Colonic mucosa (tissue), 4 donors: ENCODE data around the gene ZNF503. TPM values are rescaled to one million over a fixed set of nuclear protein-coding genes. Genes with fewer than 3 reads are reported as not detected.

Experiments used
- DNase-seq: peaks from one replicate; pipeline ENCODE4 v3.0.0-alpha.2; 2020
- H3K27ac ChIP-seq: fragments of 200-600 bp; one replicate; pipeline ENCODE4 v1.8.0; 2021
- H3K27me3 ChIP-seq: fragments of 200-600 bp; one replicate; pipeline ENCODE4 v1.8.0; 2021
- H3K36me3 ChIP-seq: fragments of 200-600 bp; one replicate; pipeline ENCODE4 v1.8.0; 2021
- H3K4me1 ChIP-seq: fragments of 200-600 bp; one replicate; pipeline ENCODE4 v1.8.0; 2021; ENCODE audit warnings: mild to moderate bottlenecking
- H3K4me3 ChIP-seq: fragments of 200-600 bp; one replicate; pipeline ENCODE4 v1.8.0; 2021
- H3K9ac ChIP-seq, 2 donors: one replicate each; pipeline ENCODE4 v1.7.0; 2013; ENCODE audit warnings: control low read depth in 2 of 2, low read depth in 2 of 2, low read length in 2 of 2
- H3K9me3 ChIP-seq: fragments of 200-600 bp; one replicate; pipeline ENCODE4 v1.8.0; 2021
- intact Hi-C: fragments of 100-400 bp; cut with DNase I; formaldehyde crosslinking; loops from one replicate; pipeline ENCODE4 v1.14.1; 2022
- total RNA-seq, 2 donors: library from RNA; stranded (reverse); fragmentation: NEBNext Ultra II Directional in 1 of 2; extraction: Animal tissue kit (Norgen Biotek cat#: 25700) in 1 of 2; gene quantifications; one replicate each; pipeline ENCODE4 v1.2.1, GENCODE V29; 2021
- TF ChIP-seq, protein P1 (sequence below): fragments of 200-600 bp; IDR thresholded peaks from one replicate; pipeline ENCODE4 v1.8.0; 2022; ENCODE audit warnings: antibody characterized with exemption, mild to moderate bottlenecking
- donor health status: healthy.
- donor health status: DM: no; HTN: no; CAD: no.
- donor health status: DM: no; HTN: no; CAD: no.

The ZNF503 gene
- total RNA-seq, 2 donors from 2014 or later = 3.6 to 8.0 TPM

DNA sequence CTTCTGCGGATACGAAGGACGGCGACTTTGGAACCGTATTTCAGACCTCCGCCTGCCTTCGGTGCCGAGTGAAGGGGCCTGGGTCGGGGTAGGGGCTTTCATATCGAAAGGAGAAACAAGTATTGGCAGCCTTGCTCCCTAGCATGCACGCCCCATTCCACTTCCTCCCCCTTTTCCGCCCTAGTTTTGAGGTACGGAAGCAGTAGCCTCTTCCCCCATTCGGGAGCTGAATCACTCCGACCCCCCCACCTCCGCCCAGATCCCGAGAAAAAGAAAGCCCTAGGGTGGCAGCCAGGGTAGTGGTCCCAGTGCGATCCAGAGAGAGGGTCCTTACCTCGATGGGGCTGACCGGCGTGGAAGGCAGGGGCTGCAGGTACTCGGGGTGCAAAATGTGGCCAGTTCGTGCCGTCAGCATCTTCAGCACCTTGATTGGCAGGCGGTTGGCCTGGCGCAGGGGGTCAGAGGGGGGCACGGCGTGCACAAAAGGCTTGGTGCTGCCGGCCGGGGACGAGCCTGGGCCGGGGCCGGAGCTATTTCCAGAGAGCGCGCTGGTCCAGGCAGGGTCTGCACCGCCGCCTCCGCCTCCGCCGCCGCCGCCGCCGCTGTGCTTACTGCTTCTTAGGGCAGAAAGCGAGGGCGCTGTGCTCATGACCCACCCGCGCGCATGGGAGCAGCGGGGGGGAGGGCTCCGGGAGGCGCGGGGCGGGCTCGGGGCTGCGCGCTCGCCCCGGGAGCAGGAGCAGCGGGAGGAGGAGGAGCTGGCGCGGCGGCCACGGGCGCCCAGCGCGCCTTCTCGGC lies 594 bp downstream of the ZNF503 start:
- peaks cover 8% of the 10 kb centered on the region for H3K4me1 ChIP-seq
- peak overlapping the region; percentile 60 for H3K4me3 ChIP-seq
- no peaks in the 10 kb centered on the region for H3K36me3 ChIP-seq
- H3K27ac ChIP-seq = peak overlapping the region; percentile 90
- H3K9me3 ChIP-seq = no peaks in the 10 kb centered on the region
- TF ChIP-seq, protein P1, sequence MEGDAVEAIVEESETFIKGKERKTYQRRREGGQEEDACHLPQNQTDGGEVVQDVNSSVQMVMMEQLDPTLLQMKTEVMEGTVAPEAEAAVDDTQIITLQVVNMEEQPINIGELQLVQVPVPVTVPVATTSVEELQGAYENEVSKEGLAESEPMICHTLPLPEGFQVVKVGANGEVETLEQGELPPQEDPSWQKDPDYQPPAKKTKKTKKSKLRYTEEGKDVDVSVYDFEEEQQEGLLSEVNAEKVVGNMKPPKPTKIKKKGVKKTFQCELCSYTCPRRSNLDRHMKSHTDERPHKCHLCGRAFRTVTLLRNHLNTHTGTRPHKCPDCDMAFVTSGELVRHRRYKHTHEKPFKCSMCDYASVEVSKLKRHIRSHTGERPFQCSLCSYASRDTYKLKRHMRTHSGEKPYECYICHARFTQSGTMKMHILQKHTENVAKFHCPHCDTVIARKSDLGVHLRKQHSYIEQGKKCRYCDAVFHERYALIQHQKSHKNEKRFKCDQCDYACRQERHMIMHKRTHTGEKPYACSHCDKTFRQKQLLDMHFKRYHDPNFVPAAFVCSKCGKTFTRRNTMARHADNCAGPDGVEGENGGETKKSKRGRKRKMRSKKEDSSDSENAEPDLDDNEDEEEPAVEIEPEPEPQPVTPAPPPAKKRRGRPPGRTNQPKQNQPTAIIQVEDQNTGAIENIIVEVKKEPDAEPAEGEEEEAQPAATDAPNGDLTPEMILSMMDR = no peak
- intact Hi-C loops = loop anchor here (5.0 to 10.0 kb wide), 4 partner anchors 246 to 686 kb away; no protein-coding TSS in a partner anchor
- peak overlapping the region; percentile 87 for H3K9ac ChIP-seq
- peak; percentile 61 for DNase-seq
- H3K27me3 ChIP-seq = peaks cover 20% of the 10 kb centered on the region

DNA sequence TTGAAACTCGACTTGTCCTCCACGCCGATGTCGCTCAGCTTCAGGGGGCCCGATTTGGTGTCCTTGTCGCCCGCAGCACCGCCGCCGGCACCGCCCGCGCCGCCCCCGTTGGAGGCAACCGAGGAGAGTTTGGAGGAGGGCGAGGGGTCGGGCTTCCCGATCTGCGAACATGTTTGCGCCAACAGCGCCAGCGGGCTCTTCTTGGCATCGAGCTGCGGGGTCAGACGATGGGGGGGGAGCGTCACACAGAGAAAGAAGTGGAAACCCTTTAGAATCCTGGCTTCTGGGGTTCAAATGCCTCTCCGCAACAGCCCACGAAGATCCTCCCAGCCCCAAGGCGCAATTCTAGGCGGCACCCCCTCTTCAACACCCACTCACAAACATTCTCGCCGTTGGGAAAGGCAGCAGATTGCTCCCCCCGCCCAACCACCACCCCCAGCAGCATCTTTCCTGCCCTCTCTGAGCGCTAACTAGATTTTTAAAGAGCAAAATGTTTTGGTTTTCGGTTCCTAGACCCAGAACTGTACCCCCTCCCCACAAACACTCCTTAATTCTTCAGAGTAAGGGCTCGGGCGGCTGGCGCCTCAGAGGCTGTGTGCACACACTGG lies 1.3 kb downstream of the ZNF503 start:
- no peak for DNase-seq
- Histone ChIP-seq H3K9me3 (no peaks in the 10 kb centered on the region), H3K9ac (peak overlapping the region; percentile 87), H3K4me1 (peaks cover 8% of the 10 kb centered on the region), H3K4me3 (peak overlapping the region; percentile 60), H3K36me3 (no peaks in the 10 kb centered on the region), H3K27ac (peak overlapping the region; percentile 90), H3K27me3 (peaks cover 17% of the 10 kb centered on the region)
- TF ChIP-seq, protein P1 = no peak
- intact Hi-C loops = loop anchor here (5.0 to 10.0 kb wide), 4 partner anchors 247 to 687 kb away; no protein-coding TSS in a partner anchor

DNA sequence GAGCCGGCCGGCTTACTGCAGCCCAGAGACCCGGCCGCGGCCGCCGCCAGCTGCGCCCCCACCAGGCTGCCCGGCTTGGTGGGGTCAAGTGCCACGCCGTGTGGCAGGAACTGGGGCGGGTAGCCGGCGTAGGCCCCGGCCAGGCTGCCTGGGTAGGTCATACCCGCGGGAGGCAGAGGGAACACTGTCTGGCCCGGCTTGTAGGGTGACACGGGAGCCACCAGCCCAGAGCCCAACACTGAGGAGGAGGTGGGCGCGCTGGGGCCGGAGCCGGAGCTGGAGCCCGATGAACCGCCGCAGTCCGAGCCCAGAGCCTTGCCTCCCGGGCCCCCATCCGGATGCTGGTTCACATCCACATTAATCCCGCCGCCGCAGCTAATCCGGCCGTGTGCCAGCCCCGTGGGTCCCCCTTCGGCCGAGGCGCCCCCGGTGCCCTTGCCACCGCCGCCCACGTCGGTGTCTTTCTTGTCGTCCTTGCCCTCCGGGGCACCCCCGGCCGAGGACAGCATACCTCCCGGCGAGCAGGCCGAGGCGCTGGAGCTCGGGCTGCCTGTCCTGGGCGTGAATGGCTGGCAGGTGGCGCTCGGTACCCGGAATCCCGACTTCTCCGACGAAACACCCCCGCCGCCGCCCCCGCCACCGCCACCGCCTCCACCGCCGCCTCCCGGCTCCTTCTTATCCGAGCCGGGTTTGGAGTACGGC lies 2.0 kb downstream of the ZNF503 start:
- Histone ChIP-seq H3K4me3 (peak overlapping the region; percentile 60), H3K9ac (peak overlapping the region; percentile 28 to 87), H3K4me1 (peaks cover 8% of the 10 kb centered on the region), H3K9me3 (no peaks in the 10 kb centered on the region), H3K36me3 (no peaks in the 10 kb centered on the region), H3K27ac (peak overlapping the region; percentile 90), H3K27me3 (peaks cover 12% of the 10 kb centered on the region)
- intact Hi-C loops = loop anchor here (5.0 to 10.0 kb wide), 6 partner anchors 248 to 905 kb away; no protein-coding TSS in a partner anchor
- TF ChIP-seq, protein P1 = peak; percentile 61
- peak; percentile 83 for DNase-seq

DNA sequence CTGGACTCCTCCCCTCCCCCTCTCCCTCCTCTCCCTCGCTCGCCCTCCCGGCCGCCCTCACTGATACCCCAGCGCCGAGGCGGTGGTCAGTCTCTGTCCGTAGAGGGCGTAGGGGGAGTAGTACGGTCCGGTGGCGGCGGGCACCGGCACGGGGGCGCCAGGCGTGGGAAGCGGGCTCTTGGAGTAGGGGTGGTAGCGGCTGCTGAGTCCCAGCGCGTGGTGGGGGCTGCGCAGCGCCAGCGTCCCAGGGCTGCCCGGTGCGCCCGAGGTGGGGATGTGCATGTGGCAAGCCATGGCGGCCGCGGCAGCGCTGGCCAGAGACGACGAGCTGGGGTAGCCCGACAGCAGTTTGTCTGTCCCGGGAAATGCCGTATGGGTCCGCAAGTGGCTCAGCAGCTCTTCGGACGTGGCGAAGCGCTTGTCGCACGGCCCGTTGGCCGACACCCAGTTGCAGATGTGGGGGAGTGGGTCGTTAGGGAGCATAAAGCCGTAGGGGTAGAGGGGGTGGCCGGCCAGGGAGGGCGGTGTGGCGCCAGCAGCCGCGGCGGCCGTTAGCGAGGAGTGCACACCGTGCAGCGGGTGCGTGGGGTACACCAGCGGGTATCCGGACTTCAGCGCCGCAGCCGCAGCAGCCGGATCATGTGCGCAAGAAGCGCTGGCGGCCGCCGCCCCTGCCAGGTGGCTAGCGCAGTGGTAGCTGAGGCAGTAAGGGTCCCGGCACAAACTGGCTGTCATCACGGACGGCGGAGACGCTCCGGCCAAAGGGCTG lies 2.7 kb downstream of the ZNF503 start:
- peak; percentile 22 for DNase-seq
- no peaks in the 10 kb centered on the region for H3K36me3 ChIP-seq
- H3K27me3 ChIP-seq = peaks cover 6% of the 10 kb centered on the region
- H3K9me3 ChIP-seq = no peaks in the 10 kb centered on the region
- peak overlapping the region; percentile 90 for H3K27ac ChIP-seq
- peak overlapping the region in 1 of 2 donors; percentile 63 for H3K9ac ChIP-seq
- H3K4me3 ChIP-seq = peak overlapping the region; percentile 60
- TF ChIP-seq, protein P1 = no peak
- H3K4me1 ChIP-seq = peaks cover 3% of the 10 kb centered on the region
- intact Hi-C loops = loop anchor here (5.0 to 10.0 kb wide), 2 partner anchors 513 to 906 kb away; no protein-coding TSS in a partner anchor
